Measurements from ENCODE around the gene SLC25A38. TPM values are rescaled to one million over a fixed set of nuclear protein-coding genes. Genes with fewer than 3 reads are reported as not detected.

Gene SLC25A38
- total and polyA plus RNA-seq, 10 of the 15 experiments (the other 5 are each of a cell fraction or from before 2014, with no cell fraction given), result 15.2 to 55.2 (median 39.2) TPM

GRCh38 chr3:39362192-39362591 is 21.0 kb upstream of the SLC25A38 start:
- DNase-seq (ENCODE audit: low read depth, low spot score), result no peak
- no peaks in the 10 kb centered on the region for H4K20me1 ChIP-seq (ENCODE audit: control insufficient read depth, insufficient read depth)
- no peak overlapping the region for H3K4me3 ChIP-seq
- in situ Hi-C loops (cut with MboI), result no loop called here
- FAIRE-seq, result no peak
- ChIA-PET CTCF (interaction anchor here (1.4 to 3.0 kb wide), 5 partner anchors 11 to 70 kb away, joined by 3 to 14 read pairs (median 4); no protein-coding TSS in a partner anchor), SMC1A (ENCODE audit: uncharacterized antibody, unreplicated experiment) (interaction anchor here (0.7 to 6.4 kb wide), 3 partner anchors 12 to 16 kb away, joined by 3 to 39 read pairs (median 4); no protein-coding TSS in a partner anchor), RAD21 (ENCODE audit: unreplicated experiment) (interaction anchor here (1.2 to 2.4 kb wide), 5 partner anchors 14 to 70 kb away, joined by 3 to 10 read pairs (median 4); no protein-coding TSS in a partner anchor), POLR2A (interaction anchor here (1.8 kb wide), 1 partner anchor 15 kb away, joined by 4 read pairs; no protein-coding TSS in a partner anchor)
- H2AFZ ChIP-seq (ENCODE audit: control insufficient read depth, low read depth, low read length), result no peak overlapping the region
- H3K27me3 ChIP-seq (replicated peaks in 1 of 2; ENCODE audit: control insufficient read depth in 2 of 2, insufficient read depth in 2 of 2, low read length in 1 of 2), result no peaks in the 10 kb centered on the region
- no peaks in the 10 kb centered on the region for H3K36me3 ChIP-seq (ENCODE audit: control insufficient read depth in 2 of 2, insufficient read depth in 2 of 2, low read length in 1 of 2)
- H3K79me2 ChIP-seq (ENCODE audit: control insufficient read depth, insufficient read depth, low read length), result no peaks in the 10 kb centered on the region
- no peak overlapping the region; the same call in 1 of the 2 replicates for H3K4me2 ChIP-seq (ENCODE audit: control insufficient read depth, insufficient read depth)
- intact Hi-C loops (cut with micrococcal nuclease; ENCODE audit: unreplicated experiment), result no loop called here
- WGBS (ENCODE audit: insufficient coverage, insufficient replicate concordance, low lambda C conversion rate, missing lambda C conversion rate), result 71% methylated on average over 3 of the region's 3 CpGs
- H3K4me1 ChIP-seq (ENCODE audit: control insufficient read depth, insufficient read depth, low read length), result peaks cover 11% of the 10 kb centered on the region
- no peak overlapping the region for H3K27ac ChIP-seq (ENCODE audit: control insufficient read depth, insufficient read depth)
- no peaks in the 10 kb centered on the region; the same call in 2 of the 3 replicates for H3K9me3 ChIP-seq (replicated peaks; ENCODE audit: control insufficient read depth, insufficient read depth, low read length)
- peak; percentile 31 for ATAC-seq
- no peak overlapping the region for H3K9ac ChIP-seq (ENCODE audit: control insufficient read depth, insufficient read depth, low read length)
- no peak for TF ChIP-seq MYC (IDR thresholded peaks at IDR 0.05; ENCODE audit: insufficient read depth, insufficient read length, insufficient replicate concordance, low read length, severe bottlenecking)
- no peak for TF ChIP-seq E2F8 (IDR thresholded peaks at IDR 0.05; ENCODE audit: low read depth, partially characterized antibody)
- no peak for TF ChIP-seq POLR2A (IDR thresholded peaks at IDR 0.05; ENCODE audit: low read depth, low read length)
- no peak for TF ChIP-seq ZBTB11 (CRISPR knock-in tag; IDR thresholded peaks at IDR 0.05)
- TF ChIP-seq SREBF1 (IDR thresholded peaks at IDR 0.05; ENCODE audit: low read length), result no peak
- TF ChIP-seq FOXM1 (IDR thresholded peaks at IDR 0.05; ENCODE audit: low read depth, low read length), result no peak
- TF ChIP-seq ASH2L (IDR thresholded peaks at IDR 0.05; ENCODE audit: borderline replicate concordance, low read depth), result no peak
- TF ChIP-seq JUNB (IDR thresholded peaks at IDR 0.05), result no peak
- no peak for TF ChIP-seq STAT3 (IDR thresholded peaks at IDR 0.05; ENCODE audit: low read depth, low read length)
- TF ChIP-seq FOS (IDR thresholded peaks at IDR 0.05; ENCODE audit: borderline replicate concordance, extremely low read depth, insufficient read length), result no peak
- TF ChIP-seq ZNF274 (IDR thresholded peaks at IDR 0.05; ENCODE audit: insufficient read depth, insufficient read length), result no peak
- TF ChIP-seq USF1 (IDR thresholded peaks at IDR 0.05; ENCODE audit: borderline replicate concordance, extremely low read length, insufficient read depth, low read depth, low read length), result no peak
- no peak for TF ChIP-seq MEF2B (IDR thresholded peaks at IDR 0.05; ENCODE audit: partially characterized antibody, poor library complexity, severe bottlenecking)
- BruUV-seq (replicated peaks), result no TSS peak
